Endothelial cell of umbilical vein (primary cell): ENCODE data around the gene XAGE3. TPM values are rescaled to one million over a fixed set of nuclear protein-coding genes. Genes with fewer than 3 reads are reported as not detected.
"Not testable (repeated sequence)": the region's sequence is repeated elsewhere in the genome, so short reads cannot be mapped to it uniquely, and the experiment has no call there.

Source experiments
- Bru-seq: library from RNA; stranded (reverse); fragments of 400-500 nt; gene quantifications from one replicate; lab custom pipeline; 2021; lab: Mats Ljungman, UMichigan
- BruChase-seq, 2 experiments: library from RNA; stranded (reverse); fragments of 400-500 nt; gene quantifications; one replicate each; lab custom pipeline; 2021; lab: Mats Ljungman, UMichigan
- BruUV-seq: library from RNA; stranded (reverse); fragments of 400-500 nt; replicated peaks from 2 replicates; lab custom pipeline; 2021; lab: Mats Ljungman, UMichigan
- CTCF ChIA-PET: fragments of 300-600, 350-600 bp; sonication (Branson Sonifier 250); formaldehyde crosslinking; loops from one replicate; lab custom pipeline; 2021; ENCODE audit warnings: antibody characterized with exemption, inconsistent platforms; lab: Charles Lee
- POLR2A ChIA-PET: fragments of 300-600, 350-600 bp; sonication (Branson Sonifier 250); formaldehyde crosslinking; loops from one replicate; lab custom pipeline; 2021; ENCODE audit warnings: antibody characterized with exemption, inconsistent platforms; lab: Charles Lee
- DNase-seq: peaks from one replicate; pipeline ENCODE4 v3.0.0-alpha.2; 2011; ENCODE audit warnings: low read depth, low spot score
- FAIRE-seq: peaks from 2 replicates; lab custom pipeline; 2011; peaks lifted over from hg19 to GRCh38; lab: Jason Lieb, UNC
- H2AFZ ChIP-seq: 2 replicates; pipeline ENCODE4 v1.6.0; 2012; ENCODE audit warnings: low read depth, low read length, control low read depth, inconsistent platforms
- H3K27ac ChIP-seq: 2 replicates; pipeline ENCODE4 v1.5.1; 2011; ENCODE audit warnings: low read depth, mild to moderate bottlenecking, control low read depth, low read length, moderate library complexity; ENCODE audit not compliant: insufficient read depth
- H3K27me3 ChIP-seq, 2 experiments: 2 replicates each; pipeline versions ENCODE4 v1.6.0 to v1.6.1; 2011; ENCODE audit warnings: low read length in 2 of 2, mixed read lengths in 1 of 2; ENCODE audit not compliant: control insufficient read depth in 2 of 2, insufficient read depth in 2 of 2
- H3K36me3 ChIP-seq, 2 experiments: 2 replicates in 1 of 2; 3 replicates in 1 of 2; pipeline ENCODE4 v1.5.1; 2011; ENCODE audit warnings: low read length in 2 of 2, mild to moderate bottlenecking in 1 of 2, moderate library complexity in 1 of 2; ENCODE audit not compliant: control insufficient read depth in 2 of 2, insufficient read depth in 2 of 2; ENCODE audit errors: extremely low read depth in 1 of 2
- H3K4me1 ChIP-seq: 3 replicates; pipeline ENCODE4 v1.5.1; 2011; ENCODE audit warnings: mild to moderate bottlenecking, low read length; ENCODE audit not compliant: control insufficient read depth, insufficient read depth; ENCODE audit errors: extremely low read depth
- H3K4me2 ChIP-seq: 2 replicates; pipeline ENCODE4 v1.6.1; 2011; ENCODE audit warnings: low read length, control low read depth, mixed read lengths; ENCODE audit not compliant: insufficient read depth
- H3K4me3 ChIP-seq, 3 experiments: fragments of 200-600 bp in 1 of 3; sonication (generic), shearing (Covaris generic) in 1 of 3; replicated peaks in 1 of 3; 2 replicates each; pipeline ENCODE4 v1.5.1; 2011 to 2016; ENCODE audit warnings: control low read depth in 3 of 3, low read length in 3 of 3, mild to moderate bottlenecking in 2 of 3, inconsistent platforms in 1 of 3, low read depth in 1 of 3, moderate library complexity in 1 of 3; ENCODE audit not compliant: insufficient read depth in 1 of 3
- H3K79me2 ChIP-seq: 2 replicates; pipeline ENCODE4 v1.6.0; 2012; ENCODE audit warnings: low read length, inconsistent platforms; ENCODE audit not compliant: control insufficient read depth, insufficient read depth
- H3K9ac ChIP-seq: replicated peaks from 2 replicates; pipeline ENCODE3; 2011; ENCODE audit warnings: low read length, control low read depth; ENCODE audit not compliant: insufficient read depth; ENCODE audit errors: extremely low read depth
- H3K9me1 ChIP-seq: replicated peaks from 3 replicates; pipeline ENCODE4 v1.6.0; 2011; ENCODE audit warnings: mild to moderate bottlenecking, low read length; ENCODE audit not compliant: control insufficient read depth, insufficient read depth; ENCODE audit errors: extremely low read depth
- H3K9me3 ChIP-seq: replicated peaks from 2 replicates; pipeline ENCODE4 v1.5.1; 2012; ENCODE audit warnings: low read length, inconsistent platforms; ENCODE audit not compliant: control insufficient read depth, insufficient read depth
- H4K20me1 ChIP-seq: replicated peaks from 2 replicates; pipeline ENCODE3; 2011; ENCODE audit warnings: mild to moderate bottlenecking, low read length; ENCODE audit not compliant: control insufficient read depth, insufficient read depth; ENCODE audit errors: extremely low read depth
- CTCF ChIP-seq, 2 donors: IDR thresholded peaks; 1 replicate in 1 of 2; 2 replicates in 1 of 2; pipeline ENCODE4 v1.5.1; 2011; ENCODE audit warnings: low read length in 2 of 2, mild to moderate bottlenecking in 2 of 2, moderate library complexity in 2 of 2, control low read depth in 1 of 2, inconsistent platforms in 1 of 2, low read depth in 1 of 2; ENCODE audit not compliant: insufficient read depth in 1 of 2; ENCODE audit errors: extremely low read depth in 1 of 2
- EZH2 ChIP-seq: IDR thresholded peaks from 2 replicates; pipeline ENCODE4 v1.6.1; 2012; ENCODE audit warnings: borderline replicate concordance, low read depth, mild to moderate bottlenecking, moderate library complexity, low read length, inconsistent platforms; ENCODE audit not compliant: severe bottlenecking
- FOS ChIP-seq: IDR thresholded peaks from 2 replicates; pipeline ENCODE4 v1.6.1; 2011; ENCODE audit warnings: mild to moderate bottlenecking, low read length, moderate library complexity, borderline replicate concordance; ENCODE audit not compliant: insufficient read depth
- GATA2 ChIP-seq: IDR thresholded peaks from 2 replicates; pipeline ENCODE4 v1.7.0; 2011; ENCODE audit warnings: low read depth, mild to moderate bottlenecking, moderate library complexity, mixed read lengths, low read length; ENCODE audit not compliant: insufficient read length, insufficient read depth
- JUN ChIP-seq: IDR thresholded peaks from 2 replicates; pipeline ENCODE4 v1.6.1; 2011; ENCODE audit warnings: borderline replicate concordance, low read depth; ENCODE audit not compliant: insufficient read length, insufficient read depth
- MAX ChIP-seq: IDR thresholded peaks from 2 replicates; pipeline ENCODE4 v1.6.1; 2011; ENCODE audit not compliant: insufficient read depth, insufficient read length
- MYC ChIP-seq: IDR thresholded peaks from one replicate; pipeline ENCODE4 v1.6.1; 2011; ENCODE audit warnings: mild to moderate bottlenecking, low read depth, low read length
- POLR2A ChIP-seq: IDR thresholded peaks from 2 replicates; pipeline ENCODE4 v1.6.1; 2012; ENCODE audit warnings: low read depth, mild to moderate bottlenecking, control low read depth, low read length
- POLR2AphosphoS5 ChIP-seq: IDR thresholded peaks from 2 replicates; pipeline ENCODE4 v1.6.1; 2012; ENCODE audit warnings: low read depth, mild to moderate bottlenecking, control low read depth, low read length, moderate library complexity; ENCODE audit not compliant: insufficient read depth
- dilution Hi-C: fragments of 300-500 bp; cut with MboI; formaldehyde crosslinking; loops from one replicate; pipeline ENCODE4 v1.15.0; 2019; ENCODE audit warnings: low sequenced_read_pairs; ENCODE audit not compliant: extremely low pct_ligation_motif_present
- intact Hi-C: fragments of 100-400 bp; cut with micrococcal nuclease; formaldehyde crosslinking; loops from one replicate; pipeline ENCODE4 v1.10.0; 2022
- long read RNA-seq: library from polyadenylated mRNA; stranded (forward); transcript quantifications from one replicate; pipeline ENCODE4 v2.0.0, GENCODE V29; 2021
- polyA minus RNA-seq, 3 experiments: library from RNA; depleted of rRNA, polyadenylated mRNA; stranded (reverse); fragments of >200 nt; gene quantifications; 1 replicate in 1 of 3; 2 replicates in 2 of 3; pipeline ENCODE4 v1.2.3, GENCODE V29; 2011
- polyA plus RNA-seq, 4 experiments: library from polyadenylated mRNA; depleted of rRNA in 3 of 4; stranded (reverse) in 3 of 4; unstranded in 1 of 4; fragments of >200 nt; gene quantifications; 2 replicates each; pipeline versions ENCODE4 v1.2.1 to v1.2.3, GENCODE V29; 2011 to 2012; ENCODE audit warnings: missing spikeins in 1 of 4
- total RNA-seq: library from RNA; stranded (reverse); gene quantifications from 2 replicates; pipeline ENCODE4 v1.2.3, GENCODE V29; 2021

The XAGE3 gene
- not detected in 2 replicates for total RNA-seq
- not detected in 2 replicates for polyA plus RNA-seq
- polyA plus RNA-seq (2011; cell fraction: cytosol; rRNA removed): not detected in 2 replicates
- polyA plus RNA-seq (2011; cell fraction: nucleus; rRNA removed): not detected in 2 replicates
- polyA plus RNA-seq (2012): not detected in 2 replicates
- polyA minus RNA-seq: not detected in 2 replicates
- not detected for polyA minus RNA-seq (2011; cell fraction: cytosol; rRNA and poly(A)+ RNA removed)
- not detected in 2 replicates for polyA minus RNA-seq (2011; cell fraction: nucleus; rRNA and poly(A)+ RNA removed)
- not detected for Bru-seq, nascent RNA
- not detected for BruChase-seq, experiment 1, labeled RNA remaining after a 6-hour chase
- not detected for BruChase-seq, experiment 2, labeled RNA remaining after a 2-hour chase
- long read RNA-seq: 0 reads

- Histone ChIP-seq H3K27me3 (no peaks in the 10 kb centered on the region), H3K4me3 (no peak within 1 kb of the TSS), H3K9me3 (no peaks in the 10 kb centered on the region), H3K4me2 (no peak within 1 kb of the TSS), H3K27ac (no peak within 1 kb of the TSS), H3K9ac (no peak within 1 kb of the TSS), H3K79me2 (no peaks in the 10 kb centered on the region), H3K36me3 (no peaks in the 10 kb centered on the region), H3K4me1 (no peaks in the 10 kb centered on the region), H3K9me1 (no peaks in the 10 kb centered on the region), H4K20me1 (no peaks in the 10 kb centered on the region), H2AFZ (no peak within 1 kb of the TSS)
- no peak for TF ChIP-seq CTCF (IDR thresholded peaks at IDR 0.05; ENCODE audit: extremely low read depth in 1 of 2, insufficient read depth in 1 of 2, low read depth in 1 of 2, low read length in 2 of 2)
- TF ChIP-seq POLR2AphosphoS5: no peak
- no peak for TF ChIP-seq MAX
- TF ChIP-seq EZH2: no peak
- TF ChIP-seq MYC: no peak
- no peak for TF ChIP-seq GATA2
- TF ChIP-seq FOS: no peak
- no peak for TF ChIP-seq JUN
- no peak for TF ChIP-seq POLR2A
- dilution Hi-C loops: no loop called here
- ChIA-PET POLR2A (no interaction called here), CTCF (no interaction called here)
- BruUV-seq: no TSS peak
- DNase-seq (no peak), FAIRE-seq (no peak)
- intact Hi-C loops: no loop called here
Observed at GRCh38 chrX:52867610-52868348, at the start of gene XAGE3. Gene XAGE3 (minus strand): TSS chrX:52868083. CDS start chrX:52867133, 950 bp downstream.

- POLR2A ChIA-PET: not testable (repeated sequence)
- peak; percentile 48 for FAIRE-seq
Observed at GRCh38 chrX:52914704-52915103, 46.8 kb upstream of the XAGE3 start.

More at GRCh38 chrX:52914704-52915103, 46.8 kb upstream of the XAGE3 start:
- H3K4me1 ChIP-seq, CTCF ChIA-PET, DNase-seq, H3K9ac ChIP-seq, H4K20me1 ChIP-seq, BruUV-seq, H3K27ac ChIP-seq, H3K27me3 ChIP-seq, H3K79me2 ChIP-seq, H3K4me3 ChIP-seq, H3K9me3 ChIP-seq, intact Hi-C loops, H3K9me1 ChIP-seq, H3K4me2 ChIP-seq, dilution Hi-C loops, H3K36me3 ChIP-seq, H2AFZ ChIP-seq: not testable (repeated sequence)
